Measurements from ENCODE around the gene ATXN7L2.

DNA sequence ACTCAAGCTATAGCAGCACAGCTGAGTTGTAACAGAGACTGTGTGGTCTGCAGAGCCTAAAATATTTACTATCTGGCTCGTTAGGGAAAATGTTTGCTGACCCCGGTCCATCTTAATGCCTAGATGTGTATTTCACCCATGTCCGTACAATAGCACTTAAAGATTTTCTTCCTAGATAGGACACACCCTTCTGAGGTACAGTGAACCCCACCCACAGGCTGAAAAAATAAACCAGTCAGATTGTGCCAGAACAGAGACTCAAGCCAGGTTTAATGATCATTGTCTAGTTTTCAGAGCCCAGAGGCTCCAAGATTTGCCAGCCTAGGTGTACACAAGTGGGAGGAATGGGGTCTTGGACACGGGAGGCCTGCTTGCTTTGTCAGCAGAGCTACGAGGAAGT is 20.2 kb downstream of the ATXN7L2 start:
- TF ChIP-seq CTCF (IDR thresholded peaks at IDR 0.05; ENCODE audit: low read depth, low read length, poor library complexity, severe bottlenecking) (no peak), EZH2phosphoT487 (IDR thresholded peaks at IDR 0.05; ENCODE audit: borderline replicate concordance, low read length) (no peak)

Measured in DOHH2 (cell line).